ENCODE results near the gene GBP1. TPM values are rescaled to one million over a fixed set of nuclear protein-coding genes. Genes with fewer than 3 reads are reported as not detected.

The GBP1 gene
- total RNA-seq, 1 experiment from 2014 or later: 0.15 TPM

DNA sequence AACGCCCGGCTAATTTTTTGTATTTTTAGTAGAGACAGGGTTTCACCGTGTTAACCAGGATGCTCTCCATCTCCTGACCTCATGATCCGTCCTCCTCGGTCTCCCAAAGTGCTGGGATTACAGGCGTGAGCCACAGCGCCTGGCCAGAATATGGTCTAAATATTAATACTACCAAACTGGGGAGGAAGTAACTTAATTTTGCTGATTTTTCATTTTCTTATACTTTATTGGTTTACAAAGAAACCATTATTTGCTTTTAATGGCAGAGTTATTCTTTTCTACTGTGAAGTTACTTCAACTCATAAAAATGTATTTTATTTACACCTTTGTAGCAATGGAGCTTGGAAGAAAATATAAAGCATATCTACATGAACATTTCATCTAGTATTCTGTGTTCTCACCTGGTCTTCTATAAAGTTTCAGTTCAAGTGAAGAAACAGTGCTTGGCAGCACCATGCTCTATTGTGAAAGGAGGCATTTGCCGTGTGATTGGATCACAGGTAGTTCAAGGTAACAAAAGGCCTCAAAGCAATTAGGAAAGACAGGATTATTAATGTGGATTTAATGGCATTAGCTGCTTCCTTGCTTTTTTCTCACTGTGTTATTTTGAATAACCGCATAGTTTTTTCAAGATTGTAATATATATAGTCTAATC lies 13.6 kb downstream of the GBP1 start:
- H3K27ac ChIP-seq (ENCODE audit: low read depth, low read length): no peak overlapping the region
- no peaks in the 10 kb centered on the region for H3K4me1 ChIP-seq (ENCODE audit: control insufficient read depth in 1 of 2, insufficient read depth in 2 of 2, low read length in 2 of 2)
- TF ChIP-seq POLR2A (IDR thresholded peaks at IDR 0.05; ENCODE audit: borderline replicate concordance, extremely low read depth, insufficient read depth, insufficient read length) (no peak), TCF7L2 (IDR thresholded peaks at IDR 0.05; ENCODE audit: borderline replicate concordance, extremely low read depth, insufficient read depth, insufficient read length) (no peak), EGR1 (IDR thresholded peaks at IDR 0.05; ENCODE audit: low read depth) (no peak), SP1 (IDR thresholded peaks at IDR 0.05; ENCODE audit: low read depth) (no peak), ZBTB33 (IDR thresholded peaks at IDR 0.05; ENCODE audit: extremely low read depth, insufficient replicate concordance, low read length) (no peak), SRF (IDR thresholded peaks at IDR 0.05; ENCODE audit: low read depth) (no peak), YY1 (IDR thresholded peaks at IDR 0.05; ENCODE audit: extremely low read depth, insufficient replicate concordance, low read depth, low read length) (no peak), FOSL1 (IDR thresholded peaks at IDR 0.05; ENCODE audit: low read depth) (no peak), RAD21 (IDR thresholded peaks at IDR 0.05; ENCODE audit: low read depth) (no peak), POLR2AphosphoS5 (IDR thresholded peaks at IDR 0.05; ENCODE audit: low read depth, low read length) (no peak), ZFX (IDR thresholded peaks at IDR 0.05) (no peak)
- H3K79me2 ChIP-seq (ENCODE audit: insufficient read depth, low read length): no peaks in the 10 kb centered on the region
- no peaks in the 10 kb centered on the region for H4K20me1 ChIP-seq (ENCODE audit: insufficient read depth)
- no peaks in the 10 kb centered on the region for H3K27me3 ChIP-seq (ENCODE audit: insufficient read depth, low read length)
- CTCF ChIA-PET: no interaction called here
- BruUV-seq (replicated peaks): no TSS peak
- H2AFZ ChIP-seq (ENCODE audit: low read depth, low read length, poor library complexity, severe bottlenecking): no peak overlapping the region
- H3K9me3 ChIP-seq (ENCODE audit: control insufficient read depth in 1 of 2, insufficient read depth in 1 of 2, low read depth in 1 of 2, low read length in 2 of 2): no peaks in the 10 kb centered on the region
- no peak overlapping the region for H3K4me3 ChIP-seq (replicated peaks in 1 of 2; ENCODE audit: low read depth in 1 of 2, low read length in 2 of 2)
- H3K36me3 ChIP-seq (ENCODE audit: control insufficient read depth in 1 of 2, insufficient read depth in 2 of 2, low read length in 2 of 2): no peaks in the 10 kb centered on the region
- no peak overlapping the region for H3K9ac ChIP-seq (ENCODE audit: low read length)
- H3K9me2 ChIP-seq (ENCODE audit: insufficient read depth): no peaks in the 10 kb centered on the region
- RAD21 ChIA-PET (ENCODE audit: low non-redundant PET in 1 of 2, low total read pairs in 2 of 2, uncharacterized antibody in 2 of 2, unreplicated experiment in 2 of 2): no interaction called here
- ATAC-seq (no peak), DNase-seq (ENCODE audit: low read depth, low spot score) (no peak)
- H3K4me2 ChIP-seq (ENCODE audit: low read length): no peak overlapping the region
- POLR2A ChIA-PET: no interaction called here
- intact Hi-C loops (cut with micrococcal nuclease): no loop called here

All from HCT116 (cell line).